GM12892 (cell line): ENCODE results near the gene HDAC6. TPM values are rescaled to one million over a fixed set of nuclear protein-coding genes. Genes with fewer than 3 reads are reported as not detected.

Experiments
- DNase-seq: peaks from one replicate; pipeline ENCODE4 v3.0.0; 2011; ENCODE audit not compliant: insufficient read length
- FAIRE-seq: peaks from 2 replicates; lab custom pipeline; 2011; peaks lifted over from hg19 to GRCh38; lab: Jason Lieb, UNC
- POLR2A ChIP-seq: IDR thresholded peaks from 2 replicates; pipeline ENCODE4 v1.6.1; 2011; ENCODE audit warnings: low read depth, low read length, control low read depth
- POLR2AphosphoS5 ChIP-seq: IDR thresholded peaks from 2 replicates; pipeline ENCODE4 v1.6.1; 2011; ENCODE audit warnings: low read depth, low read length, control low read depth
- TAF1 ChIP-seq: IDR thresholded peaks from 2 replicates; pipeline ENCODE4 v1.6.1; 2011; ENCODE audit warnings: low read depth, mild to moderate bottlenecking, control low read depth, low read length, borderline replicate concordance
- polyA plus RNA-seq: library from polyadenylated mRNA; unstranded; fragments of >200 nt; gene quantifications from one replicate; pipeline ENCODE4 v1.2.1, GENCODE V29; 2012; ENCODE audit warnings: missing spikeins, inconsistent platforms; ENCODE audit not compliant: missing spikeins

Gene HDAC6
- 48.8 TPM for polyA plus RNA-seq

DNA sequence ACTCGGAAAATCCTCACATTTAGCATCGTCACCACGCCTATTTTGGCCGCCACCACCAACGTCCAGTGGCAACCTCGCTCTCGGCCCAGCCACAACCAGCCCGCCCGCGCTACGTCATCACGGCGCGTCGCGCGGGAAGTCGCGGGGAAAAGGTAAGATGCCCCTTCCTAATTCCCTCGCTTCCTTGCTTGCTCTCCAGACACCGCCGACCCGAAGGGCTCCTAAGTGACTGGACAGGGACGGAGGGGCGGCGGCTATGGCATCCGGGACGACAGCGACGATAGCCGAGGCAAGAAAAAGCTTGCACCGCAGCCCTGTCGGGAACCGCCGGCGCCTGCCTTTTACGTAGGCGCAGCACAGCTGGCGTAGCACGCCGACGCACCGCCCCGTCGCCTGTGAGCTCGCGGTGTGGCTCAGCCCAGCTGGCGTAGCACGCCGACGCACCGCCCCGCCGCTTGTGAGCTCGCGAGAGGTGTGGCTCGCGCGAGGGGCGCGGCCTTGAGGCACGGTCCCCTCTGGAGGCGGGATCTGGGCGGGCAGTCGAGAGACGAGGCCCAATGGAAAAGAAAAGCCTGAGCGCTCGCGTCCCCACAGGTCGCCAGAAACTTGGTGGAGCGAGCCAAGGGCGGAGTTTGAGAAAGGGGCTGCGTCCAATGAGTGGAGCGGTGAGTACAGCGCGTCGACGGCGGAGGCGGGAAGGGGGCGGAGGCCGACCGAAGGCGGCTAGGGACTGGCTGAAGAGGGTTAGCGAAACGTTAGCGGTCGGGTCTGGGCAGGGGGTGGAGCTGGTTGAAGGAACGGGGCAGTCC lies at the start of gene HDAC6:
TSS of gene HDAC6 (plus strand) at position 788 of the 809 bp plus-strand sequence. CDS start 626 bp downstream, outside the sequence.
- TF ChIP-seq TAF1 (0 out of 2 replicates have a peak, but pooled peaks have one; percentile 14), POLR2AphosphoS5 (no peak), POLR2A (peak; percentile 27; the same call in 1 of the 2 replicates)
- FAIRE-seq (peak; percentile 94), DNase-seq (peak; percentile 76)

DNA sequence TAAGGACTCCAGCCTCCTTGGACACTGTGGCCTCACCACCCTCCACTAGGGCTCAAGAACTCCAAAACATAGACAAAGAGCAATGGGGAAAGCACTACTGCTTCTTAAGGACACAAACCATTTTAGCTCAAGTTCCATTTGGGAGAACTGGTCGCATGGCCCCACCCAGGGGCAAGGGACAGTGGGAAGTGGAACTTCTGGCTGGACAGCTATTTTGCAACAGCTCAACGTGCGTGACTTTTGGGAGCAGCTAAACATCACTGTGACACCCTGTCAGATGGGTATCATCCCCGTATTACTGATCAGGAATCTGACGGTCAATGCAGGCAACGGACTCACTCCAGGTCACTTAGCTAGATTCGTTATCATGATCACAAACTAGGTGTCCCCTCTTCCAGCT lies 49.4 kb upstream of the HDAC6 start:
- no peak for TF ChIP-seq POLR2AphosphoS5
- TF ChIP-seq TAF1 = no peak
- no peak for TF ChIP-seq POLR2A
- DNase-seq (no peak), FAIRE-seq (no peak)

DNA sequence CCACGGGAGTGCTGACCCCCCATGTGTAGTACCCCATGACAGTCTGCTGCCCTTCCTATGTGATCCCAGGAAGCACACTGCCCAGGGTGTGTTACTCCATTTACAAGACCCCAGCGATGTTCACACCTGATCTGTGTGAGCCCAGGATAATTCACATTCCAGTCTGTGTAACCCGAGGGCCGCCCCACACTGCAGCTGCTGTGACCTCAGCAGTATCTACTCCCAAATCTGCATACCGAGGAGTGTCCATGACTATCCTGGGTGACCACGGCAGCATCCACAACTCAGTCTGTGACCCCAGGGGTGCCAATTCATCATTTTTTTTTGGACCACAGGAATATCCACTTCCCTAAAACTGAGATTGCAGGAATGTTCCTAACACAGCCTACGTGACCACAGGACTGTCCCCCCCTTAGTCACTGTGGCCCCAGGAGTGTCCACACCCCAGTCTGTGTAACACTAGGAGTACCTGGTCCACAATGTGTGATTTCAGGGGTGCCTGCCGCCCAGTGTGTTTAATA lies 48.1 kb upstream of the HDAC6 start:
- TF ChIP-seq POLR2AphosphoS5 = no peak
- TF ChIP-seq POLR2A = no peak
- no peak for TF ChIP-seq TAF1
- FAIRE-seq (no peak), DNase-seq (no peak)

DNA sequence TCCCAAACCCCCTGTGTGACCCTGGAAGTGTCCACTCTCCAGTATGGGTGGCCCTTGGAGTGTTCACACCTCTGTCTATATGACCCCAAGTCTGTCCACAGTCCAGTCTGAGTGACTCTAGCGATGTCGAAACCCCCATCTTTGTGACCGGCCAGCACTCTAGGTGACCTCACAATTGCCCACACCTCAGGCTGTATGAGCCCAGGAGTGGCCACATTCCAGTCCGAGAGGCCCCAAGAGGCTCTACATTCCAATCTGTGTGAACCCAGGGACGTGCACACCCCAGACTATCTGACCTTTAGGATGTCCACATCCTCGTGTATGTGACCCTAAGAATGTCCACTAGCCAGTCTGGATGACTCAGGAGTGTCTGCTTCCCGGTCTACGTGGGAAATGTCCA lies 47.6 kb upstream of the HDAC6 start:
- FAIRE-seq = no peak
- TF ChIP-seq TAF1 = no peak
- TF ChIP-seq POLR2AphosphoS5 = no peak
- TF ChIP-seq POLR2A = no peak
- no peak for DNase-seq

DNA sequence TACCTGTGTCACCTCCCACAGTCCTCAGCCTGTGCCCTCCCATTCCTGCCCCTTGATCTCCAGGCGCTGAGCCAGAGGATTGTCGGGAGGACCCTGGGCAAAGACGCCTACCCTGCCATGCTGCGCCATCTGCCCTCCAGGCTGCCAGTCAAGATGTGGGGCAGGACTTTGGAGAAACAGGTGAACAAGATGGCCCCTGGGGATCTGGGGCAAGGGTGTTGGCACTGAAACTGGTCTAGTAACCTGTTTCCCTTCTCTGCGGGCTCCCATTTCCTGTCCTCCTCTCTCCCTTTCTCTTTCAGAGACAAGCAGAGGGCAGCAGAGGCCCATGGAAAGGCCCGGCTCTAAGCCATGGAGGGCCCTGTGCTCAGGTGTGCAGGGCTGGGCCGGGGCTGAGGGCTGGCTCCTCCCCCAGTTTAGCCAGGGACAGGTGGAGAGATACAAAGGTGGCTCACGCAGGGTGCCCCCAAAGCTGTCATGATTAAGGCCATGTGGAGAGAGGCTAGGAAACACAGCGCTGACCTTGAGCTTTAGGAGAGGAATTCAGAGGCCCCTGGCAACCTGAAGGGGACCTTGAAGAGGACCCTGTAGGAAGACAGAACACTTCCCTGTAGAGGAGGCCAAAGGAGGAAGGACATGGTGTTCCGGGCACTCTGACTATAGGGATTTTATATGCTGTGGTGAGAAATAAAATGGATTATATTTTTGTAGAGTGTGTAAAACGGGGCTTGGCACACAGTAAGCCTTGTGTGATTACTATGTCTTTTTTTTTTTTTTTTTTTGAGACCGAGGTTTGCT lies 40.0 kb upstream of the HDAC6 start, which contains the start of gene GLOD5:
TSS of gene GLOD5 (plus strand) at position 74 of the 798 bp plus-strand sequence. CDS start at position 118, 44 bp downstream.
- no peak for FAIRE-seq
- TF ChIP-seq TAF1 (no peak), POLR2AphosphoS5 (no peak), POLR2A (no peak)
- no peak for DNase-seq

DNA sequence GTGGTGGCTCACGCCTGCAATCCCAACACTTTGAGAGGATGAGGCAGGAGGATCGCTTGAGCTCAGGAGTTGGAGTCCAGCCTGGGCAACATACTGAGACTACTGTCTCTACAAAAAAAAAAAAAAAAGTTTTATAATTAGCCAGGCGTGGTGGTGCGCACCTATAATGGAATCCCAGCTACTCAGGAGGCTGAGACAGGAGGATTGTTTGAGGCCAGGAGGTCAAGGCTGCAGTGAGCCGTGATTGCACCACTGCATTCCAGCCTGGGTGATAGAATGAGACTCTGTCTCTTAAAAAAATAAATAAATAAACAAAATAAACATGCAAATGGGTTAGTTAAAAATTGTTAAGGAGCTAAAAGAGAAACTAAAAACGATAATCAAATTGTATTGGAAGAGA lies 32.6 kb upstream of the HDAC6 start:
- TF ChIP-seq TAF1 = no peak
- TF ChIP-seq POLR2A = no peak
- TF ChIP-seq POLR2AphosphoS5 = no peak
- no peak for FAIRE-seq

DNA sequence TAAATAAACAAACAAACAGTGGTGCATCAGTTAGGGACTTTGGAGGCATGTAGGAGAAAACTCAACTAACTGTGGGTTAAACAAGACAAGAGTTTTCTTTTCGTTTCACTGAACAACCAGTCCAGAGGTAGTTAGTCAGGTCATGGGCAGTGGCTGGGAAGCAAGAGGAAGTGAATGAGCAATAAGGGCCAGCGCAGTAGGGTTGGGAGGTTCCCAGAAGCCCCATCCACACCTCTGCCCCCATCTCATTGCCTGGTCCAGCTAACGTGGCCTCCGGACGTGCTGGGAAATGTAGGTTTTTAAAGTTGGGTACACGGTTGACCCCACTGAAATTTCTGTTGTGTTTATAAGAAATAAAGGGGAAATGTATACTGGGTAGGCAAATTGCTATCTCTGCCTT lies 31.6 kb upstream of the HDAC6 start:
- no peak for DNase-seq
- no peak for FAIRE-seq
- no peak for TF ChIP-seq POLR2AphosphoS5

More for the DNA sequence above, 32.6 kb upstream of the HDAC6 start:
- DNase-seq = no peak

DNA sequence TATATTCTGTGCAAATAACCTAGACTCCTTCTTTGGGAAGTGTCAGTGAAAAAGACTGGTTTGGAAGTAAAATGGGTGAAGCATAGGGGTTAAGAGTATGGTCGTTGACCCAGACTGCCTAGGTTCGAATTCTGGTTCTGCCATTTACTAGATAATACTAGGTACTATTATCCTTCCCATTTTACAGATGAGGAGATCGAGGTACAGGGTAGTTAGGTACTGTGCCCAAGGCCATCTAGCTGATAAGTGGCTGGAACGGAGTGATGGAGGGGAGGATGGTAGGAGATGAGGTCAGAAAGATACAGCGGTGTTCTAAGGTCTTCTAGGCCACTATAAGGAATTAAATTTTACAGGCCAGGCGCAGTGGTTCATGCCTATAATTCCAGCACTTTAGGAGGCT lies 29.3 kb upstream of the HDAC6 start:
- TF ChIP-seq POLR2AphosphoS5 (no peak), POLR2A (no peak), TAF1 (no peak)
- no peak for FAIRE-seq
- no peak for DNase-seq

DNA sequence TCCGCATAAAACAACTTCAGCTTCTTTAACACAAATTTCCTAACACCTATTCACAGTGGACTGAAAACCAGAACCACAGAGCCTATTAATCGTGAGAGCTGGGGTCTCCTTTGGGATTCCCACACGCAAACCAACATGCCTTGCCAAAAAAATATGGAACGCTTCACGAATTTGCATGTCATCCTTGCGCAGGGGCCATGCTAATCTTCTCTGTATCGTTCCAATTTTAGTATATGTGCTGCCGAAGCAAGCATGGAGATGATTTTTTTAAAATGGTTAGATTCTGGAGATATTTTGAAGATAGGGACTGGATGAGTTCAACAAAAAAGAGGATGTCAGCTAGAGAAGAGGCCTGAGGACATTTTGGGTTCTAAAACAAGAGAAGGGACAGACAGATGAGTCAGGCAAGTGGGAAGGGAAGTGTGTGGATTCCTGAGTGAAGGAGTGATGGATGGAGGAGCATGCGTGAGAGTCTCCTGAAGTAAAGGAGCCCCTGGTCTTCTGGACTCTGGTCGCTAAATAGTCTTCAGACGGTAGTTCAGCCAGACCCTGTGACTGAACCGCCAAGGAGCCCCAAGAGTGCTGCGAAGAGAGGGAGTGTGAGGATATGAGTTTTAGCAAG lies 24.9 kb upstream of the HDAC6 start:
- TF ChIP-seq POLR2A (no peak), POLR2AphosphoS5 (no peak), TAF1 (no peak)
- no peak for FAIRE-seq
- no peak for DNase-seq

DNA sequence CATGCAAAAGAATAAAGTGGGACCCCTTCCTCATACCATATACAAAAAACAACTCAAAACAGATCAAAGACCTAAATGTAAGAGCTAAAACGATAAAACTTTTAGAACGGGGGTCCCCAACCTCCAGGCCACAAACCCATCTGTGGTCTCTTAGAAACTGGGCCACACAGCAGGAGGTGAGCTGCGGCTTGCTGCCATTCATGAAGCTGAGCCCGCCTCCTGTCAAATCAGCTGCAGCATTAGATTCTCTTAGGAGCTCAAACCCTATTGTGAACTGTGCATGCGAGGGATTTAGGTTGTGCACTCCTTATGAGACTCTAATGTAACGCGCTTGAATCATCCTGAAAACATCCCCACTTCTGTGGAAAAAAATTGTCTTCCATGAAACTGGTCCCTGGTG lies 22.5 kb upstream of the HDAC6 start:
- no peak for FAIRE-seq
- TF ChIP-seq POLR2AphosphoS5 (no peak), POLR2A (no peak), TAF1 (no peak)
- DNase-seq = no peak

DNA sequence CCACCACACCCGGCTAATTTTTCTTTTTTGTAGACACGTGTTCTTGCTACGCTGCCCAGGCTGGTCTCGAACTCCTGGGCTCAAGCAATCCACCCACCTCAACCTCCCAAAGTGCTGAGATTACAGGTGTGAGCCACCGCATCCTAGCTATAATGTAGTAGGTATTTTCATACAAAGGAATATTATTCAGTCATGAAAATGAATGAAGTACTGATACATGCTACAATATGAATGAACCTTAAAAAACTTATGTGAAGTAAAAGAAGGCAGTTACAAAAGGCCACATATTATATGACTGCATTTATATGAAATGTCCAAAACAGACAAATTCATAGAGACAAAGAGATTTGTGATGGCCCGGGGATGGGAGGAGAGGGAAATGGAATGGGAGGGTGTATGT lies 20.2 kb upstream of the HDAC6 start:
- DNase-seq (no peak), FAIRE-seq (no peak)
- TF ChIP-seq TAF1 (no peak), POLR2AphosphoS5 (no peak), POLR2A (no peak)
